Measurements from ENCODE around the gene TPM1.
"Not testable (repeated sequence)": the region's sequence is repeated elsewhere in the genome, so short reads cannot be mapped to it uniquely, and the experiment has no call there.

TPM1 gene

GRCh38 chr15:63077952-63078351 lies 35.4 kb downstream of the TPM1 start:
- no peak for DNase-seq

DNA sequence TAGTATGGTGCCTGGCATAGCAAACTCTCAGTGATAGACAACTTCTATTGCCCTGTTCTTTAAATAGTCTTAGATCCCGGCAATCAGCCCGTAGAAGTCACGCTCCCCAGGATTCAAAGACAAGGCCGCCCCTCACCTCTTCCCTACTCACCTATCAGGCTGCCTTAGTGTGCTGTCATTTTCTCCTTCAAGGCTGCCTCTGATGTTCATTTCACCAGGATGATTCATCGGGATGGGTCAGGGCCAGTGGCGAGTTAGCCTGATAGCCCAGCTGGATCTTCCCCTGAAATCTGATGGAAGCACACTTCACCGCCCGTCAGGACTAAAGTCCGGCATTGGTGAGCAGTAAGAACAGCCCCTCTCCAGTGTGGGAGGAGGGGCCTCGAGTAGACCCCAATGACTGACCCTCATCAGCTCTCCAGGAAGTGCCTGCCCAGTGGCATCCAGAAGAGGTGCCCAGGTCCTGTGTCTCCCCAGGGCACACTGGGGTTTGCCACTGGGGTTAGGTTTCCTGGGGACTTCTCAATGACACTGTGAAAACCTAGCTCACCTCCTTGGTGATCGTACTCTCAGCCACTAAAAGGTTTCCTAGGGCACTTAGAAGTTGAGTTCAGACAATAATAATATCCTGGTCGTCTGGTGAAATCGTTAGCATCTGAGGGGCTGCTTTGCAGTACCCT lies 37.5 kb downstream of the TPM1 start:
- no peak for DNase-seq

GRCh38 chr15:63080634-63081250 lies 38.2 kb downstream of the TPM1 start:
- no peak for DNase-seq

DNA sequence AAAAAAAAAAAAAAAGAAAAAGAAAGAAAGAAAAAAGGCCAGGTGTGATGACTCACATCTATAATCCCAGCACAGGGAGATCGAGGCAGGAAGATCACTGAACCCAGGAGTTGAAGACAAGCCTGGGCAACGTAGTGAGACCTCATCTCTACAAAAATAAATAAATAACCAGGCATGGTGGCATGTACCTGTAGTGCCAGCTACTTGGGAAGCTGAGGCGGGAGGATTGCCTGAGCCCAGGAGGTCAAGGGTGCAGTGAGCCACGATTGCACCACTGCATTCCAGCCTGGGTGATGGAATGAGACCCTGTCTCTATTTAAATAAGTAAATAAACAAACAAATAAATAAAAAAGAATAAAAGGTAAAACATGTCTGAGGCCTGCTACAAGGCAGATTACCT lies 39.8 kb downstream of the TPM1 start:
- DNase-seq: no peak

DNA sequence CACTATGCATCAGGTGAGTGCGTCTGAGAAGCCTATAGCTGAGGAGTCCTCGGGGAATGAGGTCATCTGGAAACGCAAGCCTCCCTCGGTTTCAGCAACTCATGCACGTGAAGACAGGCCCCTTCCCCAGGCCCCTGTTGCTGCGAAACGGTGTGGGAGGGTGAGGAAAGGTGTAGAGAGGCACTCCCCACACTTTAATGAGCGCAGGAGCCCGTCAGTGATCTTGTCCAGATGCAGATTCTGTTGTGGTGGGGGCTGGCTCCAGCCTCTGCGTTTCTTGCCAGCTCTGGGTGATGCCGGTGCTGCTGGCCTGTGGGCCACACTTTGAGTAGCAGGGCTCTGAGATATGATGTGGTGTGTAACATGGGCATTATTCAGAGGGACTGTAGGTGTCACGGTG lies 40.5 kb downstream of the TPM1 start:
- no peak for DNase-seq

DNA sequence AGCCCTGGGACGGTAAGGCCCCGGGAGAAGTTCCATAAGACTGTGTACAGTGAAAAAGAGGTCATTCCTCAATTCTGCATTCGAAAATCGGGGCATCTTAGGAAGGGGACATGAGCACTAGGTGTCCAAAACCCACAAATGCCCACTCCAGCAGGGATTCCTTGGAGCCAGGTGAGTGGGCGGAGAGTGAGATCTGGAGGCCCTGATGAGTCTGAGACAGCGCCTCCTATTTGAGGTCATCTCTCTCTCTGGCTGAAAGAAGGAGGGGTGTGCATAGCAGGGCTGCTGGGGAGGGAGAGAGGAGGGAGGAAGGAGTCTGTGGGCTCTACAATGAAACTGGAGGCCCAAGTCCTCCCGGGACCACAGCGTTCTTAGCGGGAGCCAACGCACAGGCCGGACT lies 41.0 kb downstream of the TPM1 start:
- no peak for DNase-seq

DNA sequence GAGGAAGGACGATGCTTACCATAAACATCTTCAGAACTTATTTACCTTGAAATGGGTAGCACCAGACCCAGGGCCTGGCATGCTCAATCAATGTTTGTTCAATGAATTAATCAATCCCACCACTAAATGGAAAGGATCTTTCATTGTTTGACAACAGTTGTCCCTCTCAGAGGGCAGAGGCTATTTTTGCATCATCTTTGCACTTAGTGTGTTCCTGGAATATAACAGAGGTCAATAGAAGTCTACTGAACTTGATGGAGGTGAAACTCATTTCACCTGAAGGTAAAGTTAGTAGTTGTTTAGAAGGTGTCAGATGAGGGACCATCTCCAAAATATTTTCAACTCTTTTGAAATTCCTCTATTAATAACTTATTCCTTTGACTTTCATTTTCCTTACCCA lies 42.3 kb downstream of the TPM1 start:
- DNase-seq: no peak

DNA sequence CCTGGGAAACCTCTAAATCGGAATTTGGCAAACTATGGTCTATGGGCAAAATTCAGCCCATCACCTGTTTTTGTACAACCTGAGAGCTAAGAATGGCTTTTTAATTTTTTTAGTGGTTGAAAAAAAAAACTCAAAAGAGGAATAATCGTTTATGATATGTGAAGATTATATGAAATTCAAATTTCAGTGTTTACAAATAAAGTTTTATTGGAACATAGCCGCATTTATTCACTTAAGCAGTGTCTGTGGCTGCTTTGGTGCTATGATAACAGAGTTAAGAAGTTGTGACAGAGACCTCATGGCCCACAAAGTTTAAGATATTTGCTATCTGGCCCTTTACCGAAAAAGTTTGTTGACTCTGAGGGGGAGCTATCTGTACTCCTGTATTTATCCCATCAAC lies 42.7 kb downstream of the TPM1 start:
- no peak for DNase-seq

DNA sequence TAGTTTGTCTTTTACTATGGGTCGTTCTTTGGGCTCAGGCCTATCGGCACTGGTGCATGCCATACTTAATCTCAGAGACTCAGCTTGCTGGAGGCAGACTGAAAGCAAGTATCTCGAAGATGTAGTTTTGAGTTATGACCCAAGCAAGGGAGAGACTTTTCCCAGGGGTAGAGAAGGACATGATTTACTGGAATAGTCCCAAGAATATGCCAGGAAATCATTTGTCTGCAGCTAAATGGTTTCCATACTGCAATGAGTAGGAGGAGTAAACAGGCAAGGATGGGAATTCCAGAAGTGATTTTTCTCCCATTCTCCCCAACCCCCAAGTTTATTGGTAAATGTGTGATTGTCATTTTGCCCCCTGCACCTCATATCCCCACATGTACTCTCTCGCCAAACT lies 43.7 kb downstream of the TPM1 start:
- DNase-seq: no peak

DNA sequence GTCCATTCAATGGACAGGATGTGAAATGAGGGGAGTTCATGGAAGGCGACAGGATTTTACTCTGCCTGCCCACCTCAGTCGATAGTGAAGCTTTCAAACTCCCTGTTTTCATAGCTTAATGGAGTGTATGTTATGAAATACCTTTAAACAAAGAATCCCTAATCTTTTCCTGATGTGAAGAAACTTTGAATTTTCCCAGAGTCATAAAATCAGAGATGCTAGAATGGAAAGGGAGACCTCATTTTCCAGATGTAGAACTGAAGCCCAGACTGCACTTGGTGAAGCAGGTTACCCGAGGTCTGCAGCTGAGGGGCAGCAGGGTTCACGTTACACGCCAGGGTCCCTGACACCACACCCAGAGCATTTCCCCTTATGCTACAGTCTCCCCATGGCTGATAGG lies 44.4 kb downstream of the TPM1 start:
- DNase-seq: no peak

GRCh38 chr15:63088533-63089245 lies 46.1 kb downstream of the TPM1 start:
- DNase-seq: no peak

GRCh38 chr15:63089260-63090043 lies 46.9 kb downstream of the TPM1 start:
- DNase-seq: no peak

GRCh38 chr15:63090472-63090871 lies 47.9 kb downstream of the TPM1 start:
- no peak for DNase-seq

DNA sequence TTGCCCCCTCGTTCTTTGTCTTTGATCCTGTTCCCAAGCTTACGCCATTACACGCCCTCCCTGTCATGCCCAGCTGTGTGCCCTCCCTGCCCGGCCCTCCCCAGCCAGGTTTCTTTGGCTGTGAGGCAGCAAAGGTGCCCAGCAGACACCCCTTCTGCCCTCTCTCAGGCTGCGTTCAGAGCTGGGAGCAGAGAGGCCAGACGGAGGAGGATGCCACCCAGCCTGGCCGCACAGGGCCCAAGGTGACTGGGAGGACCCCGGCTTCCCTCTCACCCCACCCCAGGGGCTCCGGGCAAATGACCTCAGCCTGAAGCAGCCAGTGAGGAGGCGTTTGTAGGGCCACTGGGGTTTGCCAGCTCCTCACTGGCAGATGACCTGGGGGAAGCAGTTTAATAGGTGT lies 48.3 kb downstream of the TPM1 start:
- DNase-seq: no peak

GRCh38 chr15:63091679-63092446 lies 49.3 kb downstream of the TPM1 start:
- DNase-seq: no peak

DNA sequence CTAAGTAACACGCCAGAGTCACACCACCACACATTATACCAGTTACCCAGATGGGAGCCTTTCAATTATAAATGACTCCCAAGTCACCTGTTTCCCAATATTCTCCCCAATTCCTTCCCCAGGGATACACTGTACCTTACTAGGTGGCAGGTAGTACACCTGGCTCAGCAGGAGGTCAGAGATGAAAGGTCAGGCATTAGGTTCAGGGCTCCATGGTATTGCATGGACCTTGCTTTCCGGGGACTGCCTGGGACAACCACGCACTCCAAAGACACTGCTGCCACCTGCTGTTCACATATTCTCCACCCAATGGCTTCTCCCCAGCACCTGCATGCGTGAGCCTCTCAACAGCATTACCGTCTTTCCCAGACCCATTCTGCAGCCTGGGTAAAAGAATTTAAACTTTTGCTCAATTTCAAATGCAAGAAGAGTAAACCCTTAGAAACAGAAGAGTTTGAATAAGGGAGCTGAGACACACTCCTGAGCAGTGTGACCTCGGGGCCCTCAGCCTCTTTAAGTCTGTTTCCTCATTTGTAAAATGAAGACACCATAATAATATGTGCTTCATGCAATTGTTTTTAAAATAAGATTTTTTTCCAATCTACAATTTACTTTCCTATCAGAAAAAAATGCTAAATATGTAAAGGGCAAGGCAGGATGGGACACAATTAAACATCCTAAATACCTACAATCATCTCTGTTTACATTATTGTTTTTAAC lies 51.1 kb downstream of the TPM1 start:
- DNase-seq: peak; percentile 56 to 65

- DNase-seq: no peak
Observed at GRCh38 chr15:63094495-63094931, 52.0 kb downstream of the TPM1 start.

DNA sequence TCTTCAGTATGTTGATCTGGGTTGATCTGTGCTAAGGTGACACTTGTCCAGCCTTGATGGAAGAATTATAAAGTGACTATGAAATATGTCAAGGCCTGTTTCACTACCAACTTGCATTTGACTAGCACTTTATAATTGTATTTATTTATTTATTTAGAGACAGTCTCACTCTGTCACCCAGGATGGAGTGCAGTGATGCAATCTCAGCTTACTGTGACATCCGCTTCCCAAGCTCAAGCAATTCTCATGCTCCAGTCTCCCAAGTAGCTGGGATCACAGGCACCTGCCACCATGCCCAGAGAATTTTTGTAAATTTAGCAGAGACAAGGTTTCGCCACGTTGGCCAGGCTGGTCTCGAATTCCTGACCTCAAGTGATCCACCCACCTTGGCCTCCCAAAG lies 53.6 kb downstream of the TPM1 start:
- DNase-seq: no peak

DNA sequence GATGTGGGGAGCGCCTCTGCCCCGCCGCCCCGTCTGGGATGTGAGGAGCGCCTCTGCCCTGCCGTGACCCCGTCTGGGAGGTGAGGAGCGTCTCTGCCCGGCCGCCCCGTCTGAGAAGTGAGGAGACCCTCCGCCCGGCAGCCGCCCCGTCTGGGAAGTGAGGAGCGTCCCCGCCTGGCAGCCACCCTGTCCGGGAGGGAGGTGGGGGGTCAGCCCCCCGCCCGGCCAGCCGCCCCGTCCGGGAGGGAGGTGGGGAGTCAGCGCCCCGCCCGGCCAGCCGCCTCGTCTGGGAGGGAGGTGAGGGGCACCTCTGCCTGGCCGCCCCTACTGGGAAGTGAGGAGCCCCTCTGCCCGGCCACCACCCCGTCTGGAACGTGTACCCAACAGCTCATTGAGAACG lies 56.4 kb downstream of the TPM1 start:
- not testable (repeated sequence) for DNase-seq

GRCh38 chr15:63099581-63099980 lies 57.0 kb downstream of the TPM1 start:
- DNase-seq: not testable (repeated sequence)

GRCh38 chr15:63103416-63103815 lies 60.9 kb downstream of the TPM1 start:
- no peak for DNase-seq

DNA sequence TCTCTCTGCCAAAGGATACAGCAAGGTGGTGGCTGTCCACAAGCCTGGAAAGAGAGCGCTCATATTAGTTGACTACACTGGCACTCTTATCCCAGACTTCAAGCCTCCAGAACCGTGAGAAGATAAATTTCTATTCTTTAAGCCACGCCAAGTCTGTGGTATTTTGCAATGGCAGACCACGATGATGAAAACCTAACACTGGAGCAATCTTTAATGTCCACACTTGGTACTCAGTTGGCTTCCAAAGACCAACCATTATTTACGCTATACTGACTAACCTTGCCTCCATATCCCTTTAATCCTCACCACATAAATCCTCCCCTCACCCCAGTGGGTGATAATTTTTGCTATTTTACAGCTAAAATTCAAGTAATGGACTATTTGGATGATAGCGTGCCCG lies 62.2 kb downstream of the TPM1 start:
- DNase-seq: no peak

Measured in stimulated activated CD4-positive, alpha-beta T cell treated with anti-CD3 and anti-CD28 coated beads, Interleukin-4, amount 100 ng/mL, for 4 hours (primary cell).